ENCODE measurements around the gene FBXO15.
A peak's percentile ranks its signal among the peaks of the same experiment; 100 is the strongest.

FBXO15 gene

GRCh38 chr18:74146756-74147155 is 878 bp downstream of the FBXO15 start:
- Histone ChIP-seq H3K79me2 (ENCODE audit: insufficient read depth, low read length) (peaks cover 34% of the 10 kb centered on the region), H3K4me1 (ENCODE audit: insufficient read depth, low read length, poor library complexity, severe bottlenecking) (peaks cover 35% of the 10 kb centered on the region), H4K20me1 (ENCODE audit: insufficient read depth, low read length, poor library complexity, severe bottlenecking) (peaks cover 3% of the 10 kb centered on the region), H2AFZ (ENCODE audit: low read length) (peak overlapping the region; percentile 75; the same call in 1 of the 2 replicates), H3K4me2 (ENCODE audit: low read depth, low read length, poor library complexity, severe bottlenecking) (peak overlapping the region; percentile 97), H3K4me3 (ENCODE audit: low read length, poor library complexity, severe bottlenecking) (peak overlapping the region; percentile 97), H3F3A (ENCODE audit: low read depth) (peaks cover 3% of the 10 kb centered on the region; the same call in 1 of the 2 replicates), H3K9me3 (ENCODE audit: insufficient read depth, low read depth, low read length) (no peaks in the 10 kb centered on the region), H3K9me2 (replicated peaks; ENCODE audit: low read depth, low read length) (no peaks in the 10 kb centered on the region), H3K9ac (ENCODE audit: low read depth, low read length, poor library complexity, severe bottlenecking) (peak overlapping the region; percentile 99), H3K36me3 (ENCODE audit: insufficient read depth, low read length) (no peaks in the 10 kb centered on the region), H3K27me3 (ENCODE audit: insufficient read depth, low read length, poor library complexity, severe bottlenecking) (no peaks in the 10 kb centered on the region)
- TF ChIP-seq, protein P1, sequence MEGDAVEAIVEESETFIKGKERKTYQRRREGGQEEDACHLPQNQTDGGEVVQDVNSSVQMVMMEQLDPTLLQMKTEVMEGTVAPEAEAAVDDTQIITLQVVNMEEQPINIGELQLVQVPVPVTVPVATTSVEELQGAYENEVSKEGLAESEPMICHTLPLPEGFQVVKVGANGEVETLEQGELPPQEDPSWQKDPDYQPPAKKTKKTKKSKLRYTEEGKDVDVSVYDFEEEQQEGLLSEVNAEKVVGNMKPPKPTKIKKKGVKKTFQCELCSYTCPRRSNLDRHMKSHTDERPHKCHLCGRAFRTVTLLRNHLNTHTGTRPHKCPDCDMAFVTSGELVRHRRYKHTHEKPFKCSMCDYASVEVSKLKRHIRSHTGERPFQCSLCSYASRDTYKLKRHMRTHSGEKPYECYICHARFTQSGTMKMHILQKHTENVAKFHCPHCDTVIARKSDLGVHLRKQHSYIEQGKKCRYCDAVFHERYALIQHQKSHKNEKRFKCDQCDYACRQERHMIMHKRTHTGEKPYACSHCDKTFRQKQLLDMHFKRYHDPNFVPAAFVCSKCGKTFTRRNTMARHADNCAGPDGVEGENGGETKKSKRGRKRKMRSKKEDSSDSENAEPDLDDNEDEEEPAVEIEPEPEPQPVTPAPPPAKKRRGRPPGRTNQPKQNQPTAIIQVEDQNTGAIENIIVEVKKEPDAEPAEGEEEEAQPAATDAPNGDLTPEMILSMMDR (conservative IDR thresholded peaks at IDR 0.05; ENCODE audit: low read length), result no peak
- TF ChIP-seq EZH2phosphoT487 (IDR thresholded peaks at IDR 0.05; ENCODE audit: borderline replicate concordance), result no peak

- no peaks in the 10 kb centered on the region for H3K9me3 ChIP-seq (ENCODE audit: insufficient read depth, low read depth, low read length)
- TF ChIP-seq, protein P1 (conservative IDR thresholded peaks at IDR 0.05; ENCODE audit: low read length), result no peak
- no peak for TF ChIP-seq EZH2phosphoT487 (IDR thresholded peaks at IDR 0.05; ENCODE audit: borderline replicate concordance)
- no peaks in the 10 kb centered on the region for H3K9me2 ChIP-seq (replicated peaks; ENCODE audit: low read depth, low read length)
- H3F3A ChIP-seq (ENCODE audit: low read depth), result no peaks in the 10 kb centered on the region
- H3K36me3 ChIP-seq (ENCODE audit: insufficient read depth, low read length), result no peaks in the 10 kb centered on the region
- no peak overlapping the region for H2AFZ ChIP-seq (ENCODE audit: low read length)
- H3K4me2 ChIP-seq (ENCODE audit: low read depth, low read length, poor library complexity, severe bottlenecking), result no peak overlapping the region
- H3K4me1 ChIP-seq (ENCODE audit: insufficient read depth, low read length, poor library complexity, severe bottlenecking), result peaks cover 4% of the 10 kb centered on the region
- no peaks in the 10 kb centered on the region for H3K79me2 ChIP-seq (ENCODE audit: insufficient read depth, low read length)
- no peaks in the 10 kb centered on the region for H4K20me1 ChIP-seq (ENCODE audit: insufficient read depth, low read length, poor library complexity, severe bottlenecking)
- H3K4me3 ChIP-seq (ENCODE audit: low read length, poor library complexity, severe bottlenecking), result no peak overlapping the region
- H3K9ac ChIP-seq (ENCODE audit: low read depth, low read length, poor library complexity, severe bottlenecking), result no peak overlapping the region
- H3K27me3 ChIP-seq (ENCODE audit: insufficient read depth, low read length, poor library complexity, severe bottlenecking), result no peaks in the 10 kb centered on the region
Measured at GRCh38 chr18:74142252-74142651, 5.4 kb downstream of the FBXO15 start.

DNA sequence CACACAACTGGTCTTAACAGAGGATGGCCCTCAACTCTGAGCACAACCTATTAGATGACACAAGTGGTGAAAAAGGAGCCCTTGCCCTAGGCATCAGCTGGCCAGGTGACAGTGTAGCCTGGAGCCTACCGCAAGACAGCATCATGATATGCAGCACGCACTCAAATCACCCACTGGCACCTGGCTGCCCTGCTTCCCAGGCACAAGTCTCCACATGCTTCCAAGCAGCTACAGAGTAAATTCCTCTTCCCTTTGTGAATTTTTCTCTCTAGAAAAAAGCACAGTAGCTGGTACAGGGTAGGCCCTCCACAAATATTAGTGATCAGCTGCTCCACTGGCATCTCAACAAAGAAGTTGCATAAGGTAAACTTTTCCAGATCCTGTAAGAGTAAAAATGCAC is 6.0 kb downstream of the FBXO15 start:
- Histone ChIP-seq H3K36me3 (ENCODE audit: insufficient read depth, low read length) (no peaks in the 10 kb centered on the region), H3K4me3 (ENCODE audit: low read length, poor library complexity, severe bottlenecking) (no peak overlapping the region), H2AFZ (ENCODE audit: low read length) (no peak overlapping the region), H3K4me2 (ENCODE audit: low read depth, low read length, poor library complexity, severe bottlenecking) (no peak overlapping the region), H3K9me3 (ENCODE audit: insufficient read depth, low read depth, low read length) (no peaks in the 10 kb centered on the region), H3K79me2 (ENCODE audit: insufficient read depth, low read length) (no peaks in the 10 kb centered on the region), H3K9me2 (replicated peaks; ENCODE audit: low read depth, low read length) (no peaks in the 10 kb centered on the region), H3K9ac (ENCODE audit: low read depth, low read length, poor library complexity, severe bottlenecking) (no peak overlapping the region), H3K4me1 (ENCODE audit: insufficient read depth, low read length, poor library complexity, severe bottlenecking) (no peaks in the 10 kb centered on the region), H4K20me1 (ENCODE audit: insufficient read depth, low read length, poor library complexity, severe bottlenecking) (no peaks in the 10 kb centered on the region), H3F3A (ENCODE audit: low read depth) (no peaks in the 10 kb centered on the region), H3K27me3 (ENCODE audit: insufficient read depth, low read length, poor library complexity, severe bottlenecking) (no peaks in the 10 kb centered on the region)
- TF ChIP-seq, protein P1 (conservative IDR thresholded peaks at IDR 0.05; ENCODE audit: low read length), result no peak
- no peak for TF ChIP-seq EZH2phosphoT487 (IDR thresholded peaks at IDR 0.05; ENCODE audit: borderline replicate concordance)

All from Loucy (cell line).